Endothelial cell of umbilical vein (primary cell): ENCODE data around the gene DHX35. TPM values are rescaled to one million over a fixed set of nuclear protein-coding genes. Genes with fewer than 3 reads are reported as not detected.

Source experiments
- BruUV-seq: library from RNA; stranded (reverse); fragments of 400-500 nt; replicated peaks from 2 replicates; lab custom pipeline; 2021; lab: Mats Ljungman, UMichigan
- CTCF ChIA-PET: fragments of 300-600, 350-600 bp; sonication (Branson Sonifier 250); formaldehyde crosslinking; loops from one replicate; lab custom pipeline; 2021; ENCODE audit warnings: antibody characterized with exemption, inconsistent platforms; lab: Charles Lee
- POLR2A ChIA-PET: fragments of 300-600, 350-600 bp; sonication (Branson Sonifier 250); formaldehyde crosslinking; loops from one replicate; lab custom pipeline; 2021; ENCODE audit warnings: antibody characterized with exemption, inconsistent platforms; lab: Charles Lee
- DNase-seq: peaks from one replicate; pipeline ENCODE4 v3.0.0-alpha.2; 2011; ENCODE audit warnings: low read depth, low spot score
- FAIRE-seq: peaks from 2 replicates; lab custom pipeline; 2011; peaks lifted over from hg19 to GRCh38; lab: Jason Lieb, UNC
- H2AFZ ChIP-seq: 2 replicates; pipeline ENCODE4 v1.6.0; 2012; ENCODE audit warnings: low read depth, low read length, control low read depth, inconsistent platforms
- H3K27ac ChIP-seq: 2 replicates; pipeline ENCODE4 v1.5.1; 2011; ENCODE audit warnings: low read depth, mild to moderate bottlenecking, control low read depth, low read length, moderate library complexity; ENCODE audit not compliant: insufficient read depth
- H3K27me3 ChIP-seq, 2 experiments: 2 replicates each; pipeline versions ENCODE4 v1.6.0 to v1.6.1; 2011; ENCODE audit warnings: low read length in 2 of 2, mixed read lengths in 1 of 2; ENCODE audit not compliant: control insufficient read depth in 2 of 2, insufficient read depth in 2 of 2
- H3K36me3 ChIP-seq, 2 experiments: 2 replicates in 1 of 2; 3 replicates in 1 of 2; pipeline ENCODE4 v1.5.1; 2011; ENCODE audit warnings: low read length in 2 of 2, mild to moderate bottlenecking in 1 of 2, moderate library complexity in 1 of 2; ENCODE audit not compliant: control insufficient read depth in 2 of 2, insufficient read depth in 2 of 2; ENCODE audit errors: extremely low read depth in 1 of 2
- H3K4me1 ChIP-seq: 3 replicates; pipeline ENCODE4 v1.5.1; 2011; ENCODE audit warnings: mild to moderate bottlenecking, low read length; ENCODE audit not compliant: control insufficient read depth, insufficient read depth; ENCODE audit errors: extremely low read depth
- H3K4me2 ChIP-seq: 2 replicates; pipeline ENCODE4 v1.6.1; 2011; ENCODE audit warnings: low read length, control low read depth, mixed read lengths; ENCODE audit not compliant: insufficient read depth
- H3K4me3 ChIP-seq, 3 experiments: fragments of 200-600 bp in 1 of 3; sonication (generic), shearing (Covaris generic) in 1 of 3; replicated peaks in 1 of 3; 2 replicates each; pipeline ENCODE4 v1.5.1; 2011 to 2016; ENCODE audit warnings: control low read depth in 3 of 3, low read length in 3 of 3, mild to moderate bottlenecking in 2 of 3, inconsistent platforms in 1 of 3, low read depth in 1 of 3, moderate library complexity in 1 of 3; ENCODE audit not compliant: insufficient read depth in 1 of 3
- H3K79me2 ChIP-seq: 2 replicates; pipeline ENCODE4 v1.6.0; 2012; ENCODE audit warnings: low read length, inconsistent platforms; ENCODE audit not compliant: control insufficient read depth, insufficient read depth
- H3K9ac ChIP-seq: replicated peaks from 2 replicates; pipeline ENCODE3; 2011; ENCODE audit warnings: low read length, control low read depth; ENCODE audit not compliant: insufficient read depth; ENCODE audit errors: extremely low read depth
- H3K9me1 ChIP-seq: replicated peaks from 3 replicates; pipeline ENCODE4 v1.6.0; 2011; ENCODE audit warnings: mild to moderate bottlenecking, low read length; ENCODE audit not compliant: control insufficient read depth, insufficient read depth; ENCODE audit errors: extremely low read depth
- H3K9me3 ChIP-seq: replicated peaks from 2 replicates; pipeline ENCODE4 v1.5.1; 2012; ENCODE audit warnings: low read length, inconsistent platforms; ENCODE audit not compliant: control insufficient read depth, insufficient read depth
- H4K20me1 ChIP-seq: replicated peaks from 2 replicates; pipeline ENCODE3; 2011; ENCODE audit warnings: mild to moderate bottlenecking, low read length; ENCODE audit not compliant: control insufficient read depth, insufficient read depth; ENCODE audit errors: extremely low read depth
- FOS ChIP-seq: IDR thresholded peaks from 2 replicates; pipeline ENCODE4 v1.6.1; 2011; ENCODE audit warnings: mild to moderate bottlenecking, low read length, moderate library complexity, borderline replicate concordance; ENCODE audit not compliant: insufficient read depth
- JUN ChIP-seq: IDR thresholded peaks from 2 replicates; pipeline ENCODE4 v1.6.1; 2011; ENCODE audit warnings: borderline replicate concordance, low read depth; ENCODE audit not compliant: insufficient read length, insufficient read depth
- dilution Hi-C: fragments of 300-500 bp; cut with MboI; formaldehyde crosslinking; loops from one replicate; pipeline ENCODE4 v1.15.0; 2019; ENCODE audit warnings: low sequenced_read_pairs; ENCODE audit not compliant: extremely low pct_ligation_motif_present
- intact Hi-C: fragments of 100-400 bp; cut with micrococcal nuclease; formaldehyde crosslinking; loops from one replicate; pipeline ENCODE4 v1.10.0; 2022
- polyA plus RNA-seq, 4 experiments: library from polyadenylated mRNA; depleted of rRNA in 3 of 4; stranded (reverse) in 3 of 4; unstranded in 1 of 4; fragments of >200 nt; gene quantifications; 2 replicates each; pipeline versions ENCODE4 v1.2.1 to v1.2.3, GENCODE V29; 2011 to 2012; ENCODE audit warnings: missing spikeins in 1 of 4
- total RNA-seq: library from RNA; stranded (reverse); gene quantifications from 2 replicates; pipeline ENCODE4 v1.2.3, GENCODE V29; 2021
- TF ChIP-seq, protein P1 (sequence below): IDR thresholded peaks from 2 replicates; pipeline ENCODE4 v1.6.1; 2011; ENCODE audit not compliant: insufficient read depth, insufficient read length
- TF ChIP-seq, protein P2 (sequence below), 2 donors: IDR thresholded peaks; 1 replicate in 1 of 2; 2 replicates in 1 of 2; pipeline ENCODE4 v1.5.1; 2011; ENCODE audit warnings: low read length in 2 of 2, mild to moderate bottlenecking in 2 of 2, moderate library complexity in 2 of 2, control low read depth in 1 of 2, inconsistent platforms in 1 of 2, low read depth in 1 of 2; ENCODE audit not compliant: insufficient read depth in 1 of 2; ENCODE audit errors: extremely low read depth in 1 of 2

DHX35 gene
- total and polyA plus RNA-seq, 2 donors (not counting 3 experiments of a cell fraction or from before 2014, with no cell fraction given) = 10.0 to 13.0 TPM

DNA sequence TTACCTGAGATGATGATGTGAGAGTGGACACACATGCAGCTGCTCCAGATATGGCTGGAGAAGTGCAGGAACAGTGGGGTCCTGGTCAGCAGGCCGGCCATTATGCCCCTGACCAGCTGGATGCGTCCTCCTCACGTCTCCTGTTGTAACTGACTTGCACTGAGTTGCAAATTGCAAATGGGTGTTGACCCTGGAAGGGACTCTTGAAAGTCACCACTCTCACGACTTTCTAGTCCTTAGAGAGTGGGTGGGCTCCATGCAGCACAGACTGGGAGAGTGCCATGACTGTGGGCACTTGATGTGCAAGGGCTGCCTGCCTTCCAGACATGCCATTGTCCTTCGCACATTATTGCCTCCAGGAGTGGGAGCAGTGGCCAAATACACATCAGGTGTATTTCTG is 25.1 kb upstream of the DHX35 start:
- Histone ChIP-seq H3K4me1 (peaks cover 23% of the 10 kb centered on the region), H4K20me1 (no peaks in the 10 kb centered on the region), H3K79me2 (peaks cover 100% of the 10 kb centered on the region), H3K27ac (no peak overlapping the region), H3K9me3 (no peaks in the 10 kb centered on the region), H2AFZ (no peak overlapping the region), H3K27me3 (no peaks in the 10 kb centered on the region), H3K9ac (no peak overlapping the region), H3K4me3 (no peak overlapping the region), H3K4me2 (no peak overlapping the region), H3K36me3 (peaks cover 0 to 6% of the 10 kb centered on the region in 2 experiments), H3K9me1 (no peaks in the 10 kb centered on the region)
- no peak for FAIRE-seq
- DNase-seq = no peak
- TF ChIP-seq JUN (no peak), FOS (no peak)
- TF ChIP-seq, protein P1, sequence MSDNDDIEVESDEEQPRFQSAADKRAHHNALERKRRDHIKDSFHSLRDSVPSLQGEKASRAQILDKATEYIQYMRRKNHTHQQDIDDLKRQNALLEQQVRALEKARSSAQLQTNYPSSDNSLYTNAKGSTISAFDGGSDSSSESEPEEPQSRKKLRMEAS = no peak
- BruUV-seq = no TSS peak
- POLR2A ChIA-PET = no interaction called here
- intact Hi-C loops (no loop called here), dilution Hi-C loops (no loop called here)
- CTCF ChIA-PET = interaction anchor here (0.6 to 1.7 kb wide), 5 partner anchors 9 to 27 kb away, joined by 3 to 9 read pairs (median 3); partner anchors contain the start of genes DHX35 and FAM83D

DNA sequence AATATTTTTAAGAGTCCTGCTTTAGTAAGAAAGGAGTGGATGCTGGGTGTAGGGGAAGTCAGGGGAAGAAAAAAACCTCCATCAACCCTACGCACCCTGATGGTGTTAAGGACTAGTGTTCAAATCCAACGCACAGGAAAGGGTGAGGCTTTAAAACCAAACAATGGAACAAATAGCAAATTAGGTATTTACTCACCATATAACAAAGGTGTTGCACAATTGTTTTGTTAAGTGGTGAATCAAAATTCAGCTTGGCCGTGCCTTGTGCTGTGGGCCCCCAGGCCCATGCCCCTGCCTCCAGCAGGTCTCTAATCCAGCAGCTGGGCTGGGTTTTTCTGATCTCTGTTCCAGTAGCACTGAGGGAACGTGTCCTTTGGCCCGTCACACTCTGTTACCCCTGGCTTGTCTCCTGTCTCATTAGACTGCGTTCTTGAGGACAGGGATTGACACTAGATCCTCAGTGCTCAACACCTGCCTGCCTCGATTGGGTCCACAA is 24.1 kb upstream of the DHX35 start:
- dilution Hi-C loops = no loop called here
- BruUV-seq = no TSS peak
- Histone ChIP-seq H3K9me3 (no peaks in the 10 kb centered on the region), H3K4me2 (no peak overlapping the region), H3K9me1 (no peaks in the 10 kb centered on the region), H4K20me1 (no peaks in the 10 kb centered on the region), H3K9ac (no peak overlapping the region), H3K4me1 (peaks cover 14% of the 10 kb centered on the region), H3K27ac (no peak overlapping the region), H3K27me3 (no peaks in the 10 kb centered on the region), H2AFZ (no peak overlapping the region), H3K4me3 (no peak overlapping the region), H3K79me2 (peaks cover 98% of the 10 kb centered on the region), H3K36me3 (peaks cover 0 to 11% of the 10 kb centered on the region in 2 experiments)
- TF ChIP-seq, protein P2, sequence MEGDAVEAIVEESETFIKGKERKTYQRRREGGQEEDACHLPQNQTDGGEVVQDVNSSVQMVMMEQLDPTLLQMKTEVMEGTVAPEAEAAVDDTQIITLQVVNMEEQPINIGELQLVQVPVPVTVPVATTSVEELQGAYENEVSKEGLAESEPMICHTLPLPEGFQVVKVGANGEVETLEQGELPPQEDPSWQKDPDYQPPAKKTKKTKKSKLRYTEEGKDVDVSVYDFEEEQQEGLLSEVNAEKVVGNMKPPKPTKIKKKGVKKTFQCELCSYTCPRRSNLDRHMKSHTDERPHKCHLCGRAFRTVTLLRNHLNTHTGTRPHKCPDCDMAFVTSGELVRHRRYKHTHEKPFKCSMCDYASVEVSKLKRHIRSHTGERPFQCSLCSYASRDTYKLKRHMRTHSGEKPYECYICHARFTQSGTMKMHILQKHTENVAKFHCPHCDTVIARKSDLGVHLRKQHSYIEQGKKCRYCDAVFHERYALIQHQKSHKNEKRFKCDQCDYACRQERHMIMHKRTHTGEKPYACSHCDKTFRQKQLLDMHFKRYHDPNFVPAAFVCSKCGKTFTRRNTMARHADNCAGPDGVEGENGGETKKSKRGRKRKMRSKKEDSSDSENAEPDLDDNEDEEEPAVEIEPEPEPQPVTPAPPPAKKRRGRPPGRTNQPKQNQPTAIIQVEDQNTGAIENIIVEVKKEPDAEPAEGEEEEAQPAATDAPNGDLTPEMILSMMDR (IDR thresholded peaks at IDR 0.05; ENCODE audit: extremely low read depth in 1 of 2, insufficient read depth in 1 of 2, low read depth in 1 of 2, low read length in 2 of 2) = no peak
- DNase-seq (no peak), FAIRE-seq (no peak)
- ChIA-PET POLR2A (no interaction called here), CTCF (no interaction called here)
- intact Hi-C loops = no loop called here
